ENCODE data around the gene STUM.
"Not testable (repeated sequence)": the region's sequence is repeated elsewhere in the genome, so short reads cannot be mapped to it uniquely, and the experiment has no call there.

The STUM gene

GRCh38 chr1:226628612-226629155 lies 80.1 kb downstream of the STUM start:
- no peak for DNase-seq

GRCh38 chr1:226629210-226629895 lies 80.8 kb downstream of the STUM start:
- no peak for DNase-seq

- DNase-seq: no peak
Measured at GRCh38 chr1:226629896-226630550, 81.5 kb downstream of the STUM start.

GRCh38 chr1:226630592-226630991 lies 82.0 kb downstream of the STUM start:
- DNase-seq: no peak

GRCh38 chr1:226631229-226632000 lies 82.9 kb downstream of the STUM start:
- DNase-seq: no peak

- DNase-seq: no peak
Measured at GRCh38 chr1:226632169-226632879, 83.8 kb downstream of the STUM start.

GRCh38 chr1:226632922-226633351 lies 84.4 kb downstream of the STUM start:
- DNase-seq: no peak

GRCh38 chr1:226633541-226634165 lies 85.1 kb downstream of the STUM start:
- DNase-seq: no peak

GRCh38 chr1:226634166-226634588 lies 85.6 kb downstream of the STUM start:
- no peak for DNase-seq

- no peak for DNase-seq
Measured at GRCh38 chr1:226634611-226635246, 86.2 kb downstream of the STUM start.

- DNase-seq: no peak
Measured at GRCh38 chr1:226635456-226635941, 86.9 kb downstream of the STUM start.

- DNase-seq: no peak
Measured at GRCh38 chr1:226636847-226637096, 88.2 kb downstream of the STUM start.

GRCh38 chr1:226637147-226637935 lies 88.8 kb downstream of the STUM start:
- DNase-seq: no peak

GRCh38 chr1:226638001-226638601 lies 89.5 kb downstream of the STUM start:
- no peak for DNase-seq

GRCh38 chr1:226638608-226639007 lies 90.0 kb downstream of the STUM start:
- no peak for DNase-seq

- not testable (repeated sequence) for DNase-seq
Measured at GRCh38 chr1:226639206-226639605, 90.6 kb downstream of the STUM start.

GRCh38 chr1:226639631-226640061 lies 91.1 kb downstream of the STUM start:
- DNase-seq: no peak

- DNase-seq: peak; percentile 49
Measured at GRCh38 chr1:226640321-226641136, 92.0 kb downstream of the STUM start.

GRCh38 chr1:226641671-226642231 lies 93.2 kb downstream of the STUM start:
- no peak for DNase-seq
